Measurements from ENCODE around the gene LPP.

DNA sequence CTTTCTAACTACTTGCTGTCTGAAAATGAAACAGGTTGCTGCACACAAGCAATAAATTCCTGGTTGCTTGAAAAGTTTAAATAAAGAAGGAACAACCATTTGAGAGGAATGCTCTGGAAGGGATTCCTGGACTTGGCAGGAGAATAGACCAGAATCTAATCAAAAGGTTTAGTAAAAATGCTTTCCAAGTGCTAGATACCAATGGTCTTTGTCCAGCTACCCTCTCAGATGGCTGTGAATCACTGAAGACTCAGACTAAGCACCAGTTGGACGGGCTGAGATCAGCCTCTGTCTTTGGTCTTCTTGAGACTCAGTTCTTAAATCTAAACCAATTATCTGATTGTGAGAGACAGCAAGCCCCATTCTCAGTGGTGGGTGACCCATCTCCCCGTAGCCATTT lies 27.7 kb upstream of the LPP start:
- no peak for TF ChIP-seq POLR2A (IDR thresholded peaks at IDR 0.05; ENCODE audit: low read length)
- no peak for TF ChIP-seq GATA1 (IDR thresholded peaks at IDR 0.05; ENCODE audit: low read depth, low read length)
